Measurements from ENCODE around the gene EEF1AKMT1. TPM values are rescaled to one million over a fixed set of nuclear protein-coding genes. Genes with fewer than 3 reads are reported as not detected.

The EEF1AKMT1 gene
- total RNA-seq, 1 donor from 2014 or later: 12.3 TPM

GRCh38 chr13:20819715-20820114 lies 46.0 kb upstream of the EEF1AKMT1 start:
- H3K4me3 Mint-ChIP-seq: no peak overlapping the region
- peaks cover 8% of the 10 kb centered on the region for H3K36me3 ChIP-seq
- no peaks in the 10 kb centered on the region for H3F3A ChIP-seq (ENCODE audit: low read depth)
- H3K27me3 ChIP-seq: no peaks in the 10 kb centered on the region
- no peaks in the 10 kb centered on the region for H3K79me2 ChIP-seq (ENCODE audit: low read depth)
- no peak overlapping the region for H2AFZ ChIP-seq (replicated peaks)
- DNase-seq (ENCODE audit: low spot score): no peak
- H3K4me2 ChIP-seq: no peak overlapping the region
- no peaks in the 10 kb centered on the region for H4K20me1 ChIP-seq (ENCODE audit: low read depth)
- H3K27ac Mint-ChIP-seq: no peak overlapping the region
- H3K4me1 Mint-ChIP-seq: no peaks in the 10 kb centered on the region
- H3K27ac ChIP-seq: no peak overlapping the region
- no peak overlapping the region for H3K9ac ChIP-seq
- H3K27me3 Mint-ChIP-seq (ENCODE audit: insufficient read depth, low read depth): no peaks in the 10 kb centered on the region
- no peaks in the 10 kb centered on the region for H3K4me1 ChIP-seq
- peaks cover 7% of the 10 kb centered on the region for H3K36me3 Mint-ChIP-seq
- H3K9me3 Mint-ChIP-seq: no peaks in the 10 kb centered on the region
- no peaks in the 10 kb centered on the region for H3K9me3 ChIP-seq (ENCODE audit: low read depth)
- H3K4me3 ChIP-seq: no peak overlapping the region
- TF ChIP-seq EZH2phosphoT487 (IDR thresholded peaks at IDR 0.05) (no peak), EZH2 (IDR thresholded peaks at IDR 0.05) (no peak), CTCF (IDR thresholded peaks at IDR 0.05) (no peak)

GRCh38 chr13:20815464-20815863 lies 41.7 kb upstream of the EEF1AKMT1 start:
- Histone ChIP-seq H3K4me2 (no peak overlapping the region), H3K9me3 (ENCODE audit: low read depth) (no peaks in the 10 kb centered on the region), H3K9ac (no peak overlapping the region), H3K4me3 (no peak overlapping the region), H3K27me3 (no peaks in the 10 kb centered on the region), H3K79me2 (ENCODE audit: low read depth) (no peaks in the 10 kb centered on the region), H3K36me3 (peaks cover 3% of the 10 kb centered on the region), H3K4me1 (no peaks in the 10 kb centered on the region), H2AFZ (replicated peaks) (no peak overlapping the region), H4K20me1 (ENCODE audit: low read depth) (no peaks in the 10 kb centered on the region), H3F3A (ENCODE audit: low read depth) (no peaks in the 10 kb centered on the region), H3K27ac (no peak overlapping the region)
- no peak for DNase-seq (ENCODE audit: low spot score)
- no peaks in the 10 kb centered on the region for H3K4me1 Mint-ChIP-seq
- H3K36me3 Mint-ChIP-seq: peaks cover 12% of the 10 kb centered on the region
- H3K27me3 Mint-ChIP-seq (ENCODE audit: insufficient read depth, low read depth): no peaks in the 10 kb centered on the region
- no peak overlapping the region for H3K27ac Mint-ChIP-seq
- H3K9me3 Mint-ChIP-seq: no peaks in the 10 kb centered on the region
- TF ChIP-seq EZH2phosphoT487 (IDR thresholded peaks at IDR 0.05): no peak
- TF ChIP-seq CTCF (IDR thresholded peaks at IDR 0.05): no peak
- TF ChIP-seq EZH2 (IDR thresholded peaks at IDR 0.05): no peak
- H3K4me3 Mint-ChIP-seq: no peak overlapping the region

GRCh38 chr13:20814224-20814910 lies 40.6 kb upstream of the EEF1AKMT1 start:
- no peaks in the 10 kb centered on the region for H4K20me1 ChIP-seq (ENCODE audit: low read depth)
- H3K4me2 ChIP-seq: no peak overlapping the region
- H3K4me3 ChIP-seq: no peak overlapping the region
- Mint-ChIP-seq H3K27me3 (ENCODE audit: insufficient read depth, low read depth) (no peaks in the 10 kb centered on the region), H3K9me3 (no peaks in the 10 kb centered on the region), H3K4me3 (no peak overlapping the region), H3K27ac (no peak overlapping the region), H3K36me3 (peaks cover 12% of the 10 kb centered on the region), H3K4me1 (no peaks in the 10 kb centered on the region)
- H3K4me1 ChIP-seq: no peaks in the 10 kb centered on the region
- no peak overlapping the region for H2AFZ ChIP-seq (replicated peaks)
- no peak overlapping the region for H3K9ac ChIP-seq
- no peaks in the 10 kb centered on the region for H3K79me2 ChIP-seq (ENCODE audit: low read depth)
- peaks cover 3% of the 10 kb centered on the region for H3K36me3 ChIP-seq
- DNase-seq (ENCODE audit: low spot score): no peak
- no peaks in the 10 kb centered on the region for H3K9me3 ChIP-seq (ENCODE audit: low read depth)
- TF ChIP-seq EZH2phosphoT487 (IDR thresholded peaks at IDR 0.05) (no peak), CTCF (IDR thresholded peaks at IDR 0.05) (no peak), EZH2 (IDR thresholded peaks at IDR 0.05) (no peak)
- H3F3A ChIP-seq (ENCODE audit: low read depth): no peaks in the 10 kb centered on the region
- no peaks in the 10 kb centered on the region for H3K27me3 ChIP-seq
- H3K27ac ChIP-seq: no peak overlapping the region
